ENCODE results near the gene DPEP2. TPM values are rescaled to one million over a fixed set of nuclear protein-coding genes. Genes with fewer than 3 reads are reported as not detected.

The DPEP2 gene
- total RNA-seq, 1 donor = not detected

- Histone ChIP-seq H3K27ac (ENCODE audit: low read depth, low read length) (peak overlapping the region; percentile 89), H3K36me3 (ENCODE audit: insufficient read depth, low read length) (peaks cover 38% of the 10 kb centered on the region), H3K4me2 (ENCODE audit: insufficient read depth, low read length) (peak overlapping the region; percentile 96), H3K27me3 (ENCODE audit: insufficient read depth, low read length) (no peaks in the 10 kb centered on the region), H4K20me1 (ENCODE audit: insufficient read depth, low read length) (peaks cover 58% of the 10 kb centered on the region), H3K4me1 (ENCODE audit: insufficient read depth, low read length) (peaks cover 33% of the 10 kb centered on the region), H2AFZ (ENCODE audit: low read length) (no peak overlapping the region), H3K9me3 (ENCODE audit: low read depth, low read length) (no peaks in the 10 kb centered on the region), H3K4me3 (ENCODE audit: insufficient read depth, low read length) (peak overlapping the region; percentile 94), H3K79me2 (ENCODE audit: insufficient read depth, low read length) (peaks cover 74% of the 10 kb centered on the region)
- DNase-seq (ENCODE audit: insufficient read length, low spot score, missing footprints) = peak; percentile 89
- no peak for TF ChIP-seq CTCF (IDR thresholded peaks at IDR 0.05; ENCODE audit: extremely low read depth, low read depth, low read length)
These were observed 33.4 kb downstream of the DPEP2 start for GRCh38 chr16:67965668-67966548.

GRCh38 chr16:67964477-67965131, 34.7 kb downstream of the DPEP2 start:
- no peak for DNase-seq (ENCODE audit: insufficient read length, low spot score, missing footprints)
- Histone ChIP-seq H3K4me3 (ENCODE audit: insufficient read depth, low read length) (no peak overlapping the region), H3K27ac (ENCODE audit: low read depth, low read length) (peak overlapping the region; percentile 29), H3K4me1 (ENCODE audit: insufficient read depth, low read length) (peaks cover 42% of the 10 kb centered on the region), H2AFZ (ENCODE audit: low read length) (no peak overlapping the region), H3K9me3 (ENCODE audit: low read depth, low read length) (no peaks in the 10 kb centered on the region), H3K36me3 (ENCODE audit: insufficient read depth, low read length) (peaks cover 51% of the 10 kb centered on the region), H4K20me1 (ENCODE audit: insufficient read depth, low read length) (peaks cover 71% of the 10 kb centered on the region), H3K4me2 (ENCODE audit: insufficient read depth, low read length) (no peak overlapping the region), H3K27me3 (ENCODE audit: insufficient read depth, low read length) (no peaks in the 10 kb centered on the region), H3K79me2 (ENCODE audit: insufficient read depth, low read length) (peaks cover 87% of the 10 kb centered on the region)
- TF ChIP-seq CTCF (IDR thresholded peaks at IDR 0.05; ENCODE audit: extremely low read depth, low read depth, low read length) = no peak

DNA sequence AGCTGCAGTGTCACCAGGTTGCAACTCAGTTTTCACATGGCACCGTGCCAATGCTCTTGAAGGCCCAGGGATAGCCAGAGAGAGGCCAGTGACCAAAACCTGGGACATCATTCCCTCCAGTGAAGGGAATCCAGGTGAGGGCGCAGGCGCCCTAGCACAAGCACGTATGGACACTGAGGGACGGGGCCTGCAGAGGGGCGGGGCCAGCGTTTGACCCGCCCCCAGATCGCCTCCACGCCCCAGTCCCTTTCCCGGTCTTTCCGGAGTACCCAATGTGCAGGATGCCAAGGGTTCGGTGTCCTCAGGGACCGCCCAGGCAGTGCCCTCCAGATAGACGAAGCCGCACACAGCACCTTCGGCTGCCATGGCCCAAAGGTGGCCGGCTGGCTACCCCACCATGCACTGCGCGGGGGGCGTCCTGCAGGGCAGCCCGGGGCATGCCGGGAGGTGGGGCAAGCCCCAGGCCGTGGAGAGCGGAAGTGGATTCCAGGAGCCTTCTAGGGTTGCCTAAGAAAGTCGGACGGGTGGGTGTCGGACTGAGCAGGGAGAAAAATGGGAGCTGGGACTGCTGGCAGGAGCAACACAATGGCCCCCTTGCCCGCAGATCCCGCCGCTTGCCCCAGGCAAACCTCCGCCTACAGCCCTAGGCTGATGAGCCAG, 35.5 kb downstream of the DPEP2 start:
- H3K4me3 ChIP-seq (ENCODE audit: insufficient read depth, low read length) = no peak overlapping the region
- TF ChIP-seq CTCF (IDR thresholded peaks at IDR 0.05; ENCODE audit: extremely low read depth, low read depth, low read length) = no peak
- no peak overlapping the region for H2AFZ ChIP-seq (ENCODE audit: low read length)
- H3K4me1 ChIP-seq (ENCODE audit: insufficient read depth, low read length) = peaks cover 47% of the 10 kb centered on the region
- peaks cover 79% of the 10 kb centered on the region for H4K20me1 ChIP-seq (ENCODE audit: insufficient read depth, low read length)
- no peak overlapping the region for H3K4me2 ChIP-seq (ENCODE audit: insufficient read depth, low read length)
- peaks cover 57% of the 10 kb centered on the region for H3K36me3 ChIP-seq (ENCODE audit: insufficient read depth, low read length)
- DNase-seq (ENCODE audit: insufficient read length, low spot score, missing footprints) = peak; percentile 88
- no peaks in the 10 kb centered on the region for H3K27me3 ChIP-seq (ENCODE audit: insufficient read depth, low read length)
- H3K27ac ChIP-seq (ENCODE audit: low read depth, low read length) = no peak overlapping the region
- no peaks in the 10 kb centered on the region for H3K9me3 ChIP-seq (ENCODE audit: low read depth, low read length)
- peaks cover 95% of the 10 kb centered on the region for H3K79me2 ChIP-seq (ENCODE audit: insufficient read depth, low read length)
